Measurements from ENCODE around the gene DIRAS2.

Gene DIRAS2

GRCh38 chr9:90611568-90611967 lies 31.1 kb downstream of the DIRAS2 start:
- DNase-seq, result no peak

GRCh38 chr9:90611121-90611520 lies 31.5 kb downstream of the DIRAS2 start:
- no peak for DNase-seq

GRCh38 chr9:90607701-90608516 lies 34.7 kb downstream of the DIRAS2 start:
- DNase-seq, result no peak

- DNase-seq, result peak; percentile 21
Observed at GRCh38 chr9:90600029-90600428, 42.6 kb downstream of the DIRAS2 start.

- no peak for DNase-seq
Observed at GRCh38 chr9:90598191-90598590, 44.4 kb downstream of the DIRAS2 start.

GRCh38 chr9:90593646-90594045 lies 49.0 kb downstream of the DIRAS2 start:
- DNase-seq, result no peak

GRCh38 chr9:90580576-90580975 lies 62.0 kb downstream of the DIRAS2 start:
- DNase-seq, result no peak

GRCh38 chr9:90579181-90579580 lies 63.4 kb downstream of the DIRAS2 start:
- no peak for DNase-seq

- no peak for DNase-seq
Observed at GRCh38 chr9:90578126-90578815, 64.4 kb downstream of the DIRAS2 start.

GRCh38 chr9:90569511-90569910 lies 73.1 kb downstream of the DIRAS2 start:
- peak; percentile 53 for DNase-seq

- DNase-seq, result peak; percentile 86
Observed at GRCh38 chr9:90568667-90569066, 74.0 kb downstream of the DIRAS2 start.

GRCh38 chr9:90562229-90562628 lies 80.4 kb downstream of the DIRAS2 start:
- DNase-seq, result no peak

All from NCI-H2171 treated with DMSO at 0.1 percent for 48 hours (cell line).